Raji (cell line): ENCODE results near the gene LMAN1.

Experiments used
- POLR2A ChIP-seq: IDR thresholded peaks from 2 replicates; pipeline ENCODE4 v1.6.1; 2011; ENCODE audit warnings: low read depth, low read length, control low read depth; ENCODE audit not compliant: insufficient read depth

LMAN1 gene

DNA sequence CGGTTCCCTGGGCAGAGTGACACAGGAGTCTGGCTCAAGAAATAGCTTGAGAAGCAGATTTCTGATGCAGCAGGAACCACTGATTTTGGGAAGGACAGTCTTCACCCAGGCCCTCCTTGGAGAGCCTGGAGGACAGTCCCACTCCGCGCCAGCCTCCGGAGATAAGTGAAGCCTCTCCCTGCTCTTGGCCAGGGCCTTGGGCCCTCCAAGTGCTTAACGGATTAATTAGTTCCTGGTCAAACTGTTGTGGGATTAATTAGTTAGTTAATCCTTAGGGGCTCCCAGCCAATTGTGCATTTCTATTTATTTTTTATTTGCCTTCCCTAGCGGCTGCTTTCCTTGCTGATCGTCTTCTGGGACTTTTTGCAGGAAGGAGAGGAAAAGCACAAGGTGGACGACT, 60.2 kb downstream of the LMAN1 start:
- no peak for TF ChIP-seq POLR2A

- no peak for TF ChIP-seq POLR2A
These were observed 65.7 kb downstream of the LMAN1 start for GRCh38 chr18:59293317-59293716.

DNA sequence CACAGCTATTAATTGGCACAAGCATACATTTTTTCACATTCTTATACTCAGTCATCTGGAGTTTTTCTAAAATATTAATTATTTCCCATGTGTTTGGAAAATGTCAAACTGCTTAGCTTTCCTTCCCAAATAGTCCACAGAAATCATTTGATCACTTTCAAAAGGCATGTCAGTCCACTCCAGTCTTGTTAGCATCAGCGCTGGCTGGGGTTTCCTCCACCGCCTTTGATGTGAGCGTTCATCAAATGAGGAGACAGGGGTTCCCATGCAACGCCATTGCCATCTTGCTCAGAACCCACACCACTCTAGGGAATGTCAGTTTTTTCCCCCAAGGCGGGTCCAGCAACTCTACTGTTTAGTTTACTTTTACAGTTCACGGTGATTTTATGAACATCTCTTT, 72.7 kb downstream of the LMAN1 start:
- TF ChIP-seq POLR2A = no peak

DNA sequence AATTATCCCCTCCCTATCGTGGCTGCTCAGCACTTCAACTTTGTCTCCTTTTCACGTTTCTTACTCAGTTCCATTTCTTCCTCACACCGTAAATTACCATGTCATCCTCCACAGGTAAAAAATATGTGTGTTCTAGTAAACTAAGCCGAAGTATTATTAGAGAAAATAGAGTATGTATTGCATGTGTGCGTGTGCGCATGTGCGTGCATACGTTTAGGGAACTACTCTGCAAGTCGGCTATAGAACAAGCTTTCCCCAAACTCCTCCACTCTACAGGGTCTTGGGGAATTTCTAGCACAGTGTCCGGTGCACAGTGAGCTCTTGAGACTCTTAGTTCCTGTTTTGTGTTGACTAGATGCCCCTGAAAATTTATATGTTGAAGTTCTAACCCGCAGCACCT, 76.7 kb downstream of the LMAN1 start:
- TF ChIP-seq POLR2A = no peak

GRCh38 chr18:59279722-59280121, 79.3 kb downstream of the LMAN1 start:
- no peak for TF ChIP-seq POLR2A

DNA sequence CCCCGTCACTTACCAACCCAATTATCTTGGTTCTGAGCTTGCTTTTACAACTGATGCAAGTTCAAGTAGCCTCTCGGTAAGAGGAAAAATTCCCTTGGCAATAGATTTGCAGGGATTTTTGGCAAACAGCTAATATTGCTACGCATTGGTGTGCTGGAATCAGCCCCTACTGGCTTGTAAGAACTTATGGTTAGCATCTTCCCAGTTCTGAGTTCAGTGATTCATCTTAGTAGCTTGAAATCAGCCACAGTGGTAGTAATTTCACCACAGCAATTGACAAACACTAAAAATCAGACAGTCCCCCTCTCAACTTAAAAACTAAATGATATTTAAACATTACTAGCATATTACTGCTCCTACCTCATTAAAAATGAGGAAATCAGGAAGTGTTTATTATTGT, 79.9 kb downstream of the LMAN1 start:
- no peak for TF ChIP-seq POLR2A

- TF ChIP-seq POLR2A = no peak
These were observed 80.3 kb downstream of the LMAN1 start for GRCh38 chr18:59278793-59279192.
